Fibroblast of pulmonary artery (primary cell): ENCODE results near the gene NKAIN4.

Experiments used
- DNase-seq: peaks from one replicate; pipeline ENCODE4 v3.0.0-alpha.2; 2010; ENCODE audit warnings: low read depth
- H3K4me3 ChIP-seq: replicated peaks from 2 replicates; pipeline ENCODE4 v1.5.1; 2011; ENCODE audit warnings: low read depth, mild to moderate bottlenecking, control low read depth, low read length, moderate library complexity
- CTCF ChIP-seq: IDR thresholded peaks from 2 replicates; pipeline ENCODE4 v1.5.1; 2011; ENCODE audit warnings: mild to moderate bottlenecking, control low read depth, low read length, inconsistent platforms; ENCODE audit errors: missing control alignments

The NKAIN4 gene

GRCh38 chr20:63296531-63297299 lies 42.5 kb upstream of the NKAIN4 start:
- no peak overlapping the region for H3K4me3 ChIP-seq
- TF ChIP-seq CTCF = no peak
- DNase-seq = no peak

- no peak overlapping the region for H3K4me3 ChIP-seq
- no peak for DNase-seq
- no peak for TF ChIP-seq CTCF
These were observed 41.6 kb upstream of the NKAIN4 start for GRCh38 chr20:63295846-63296245.

- H3K4me3 ChIP-seq = no peak overlapping the region
- no peak for TF ChIP-seq CTCF
- no peak for DNase-seq
These were observed 41.2 kb upstream of the NKAIN4 start for GRCh38 chr20:63295422-63295821.

GRCh38 chr20:63295018-63295417 lies 40.8 kb upstream of the NKAIN4 start:
- no peak for TF ChIP-seq CTCF
- H3K4me3 ChIP-seq = no peak overlapping the region
- DNase-seq = no peak

GRCh38 chr20:63294536-63294900 lies 40.3 kb upstream of the NKAIN4 start:
- no peak for TF ChIP-seq CTCF
- no peak overlapping the region for H3K4me3 ChIP-seq
- no peak for DNase-seq

GRCh38 chr20:63293871-63294535 lies 39.7 kb upstream of the NKAIN4 start:
- DNase-seq = no peak
- no peak overlapping the region for H3K4me3 ChIP-seq
- no peak for TF ChIP-seq CTCF
